CD4-positive, CD25-positive, alpha-beta regulatory T cell (primary cell): ENCODE results near the gene TBL2. TPM values are rescaled to one million over a fixed set of nuclear protein-coding genes. Genes with fewer than 3 reads are reported as not detected.

Source experiments
- ATAC-seq, 2 donors: fragments of 150-1000 bp; cut with Tn5 transposase; one replicate each; pipeline ENCODE4 v1.10.0; 2021; ENCODE audit warnings: low read depth in 2 of 2, moderate number of reproducible peaks in 2 of 2, moderate library complexity in 1 of 2
- DNase-seq, 3 donors: peaks; one replicate each; pipeline versions ENCODE4 v3.0.0 to v3.0.0-alpha.2; 2012 to 2022; ENCODE audit warnings: mixed read lengths in 1 of 3
- H3K27ac ChIP-seq: one replicate; pipeline ENCODE4 v1.7.0; 2013; ENCODE audit warnings: mild to moderate bottlenecking, low read length; ENCODE audit not compliant: insufficient read depth, poor library complexity, severe bottlenecking
- H3K27me3 ChIP-seq: one replicate; pipeline ENCODE4 v1.7.0; 2013; ENCODE audit warnings: low read length; ENCODE audit not compliant: control insufficient read depth, insufficient read depth
- H3K36me3 ChIP-seq: one replicate; pipeline ENCODE4 v1.7.0; 2013; ENCODE audit warnings: mild to moderate bottlenecking, low read length, moderate library complexity; ENCODE audit not compliant: control insufficient read depth, insufficient read depth
- H3K4me1 ChIP-seq: 2 replicates; pipeline ENCODE4 v1.7.0; 2013; ENCODE audit warnings: mild to moderate bottlenecking, low read length; ENCODE audit not compliant: insufficient read depth, control insufficient read depth, poor library complexity, severe bottlenecking
- H3K4me3 ChIP-seq: one replicate; pipeline ENCODE4 v1.7.0; 2013; ENCODE audit warnings: low read depth, mild to moderate bottlenecking, low read length, moderate library complexity
- H3K9me3 ChIP-seq, 2 experiments: 1 replicate in 1 of 2; 2 replicates in 1 of 2; pipeline ENCODE4 v1.7.0; 2013; ENCODE audit warnings: low read length in 2 of 2, mild to moderate bottlenecking in 1 of 2, moderate library complexity in 1 of 2; ENCODE audit not compliant: control insufficient read depth in 2 of 2
- H3K27ac Mint-ChIP-seq, 3 donors: one replicate each; pipeline ENCODE4 v1.8.0; 2020 to 2022; ENCODE audit warnings: mild to moderate bottlenecking in 3 of 3, mixed read lengths in 3 of 3, moderate library complexity in 2 of 3
- H3K27me3 Mint-ChIP-seq: one replicate; pipeline ENCODE4 v1.8.0; 2022; ENCODE audit warnings: mild to moderate bottlenecking, mixed read lengths
- H3K36me3 Mint-ChIP-seq: one replicate; pipeline ENCODE4 v1.8.0; 2020; ENCODE audit warnings: mixed read lengths
- H3K4me1 Mint-ChIP-seq, 4 donors: one replicate each; pipeline ENCODE4 v1.8.0; 2020 to 2022; ENCODE audit warnings: mixed read lengths in 4 of 4, mild to moderate bottlenecking in 1 of 4
- H3K4me3 Mint-ChIP-seq, 4 donors: one replicate each; pipeline ENCODE4 v1.8.0; 2020 to 2022; ENCODE audit warnings: mild to moderate bottlenecking in 4 of 4, mixed read lengths in 4 of 4, moderate library complexity in 3 of 4
- H3K9me3 Mint-ChIP-seq, 7 donors: one replicate each; pipeline ENCODE4 v1.8.0; 2020 to 2022; ENCODE audit warnings: mixed read lengths in 7 of 7, mild to moderate bottlenecking in 3 of 7, moderate library complexity in 2 of 7
- polyA plus RNA-seq, 4 donors: library from polyadenylated mRNA; unstranded; fragments of 300-500 nt; fragmentation: Illumina TruSeq; gene quantifications; one replicate each; pipeline ENCODE4 v1.2.3, GENCODE V29; 2021
- total RNA-seq: library from RNA; stranded (reverse); gene quantifications from one replicate; pipeline ENCODE4 v1.2.3, GENCODE V29; 2022

TBL2 gene
- total RNA-seq (12.2 TPM), polyA plus RNA-seq (10 to 100 TPM; 24.1 to 32.5 (median 28.1) TPM)

- peaks cover 0 to 31% (median 8%) of the 10 kb centered on the region in 4 donors for H3K4me1 Mint-ChIP-seq
- no peaks in the 10 kb centered on the region for H3K9me3 Mint-ChIP-seq
- peak; percentile 98 to 99 (median 99) for DNase-seq
- peak within 1 kb of the TSS; percentile 85 for H3K4me3 ChIP-seq
- peak within 1 kb of the TSS; percentile 89 to 98 (median 94) for H3K4me3 Mint-ChIP-seq
- peak within 1 kb of the TSS; percentile 93 for H3K27ac ChIP-seq
- H3K27me3 Mint-ChIP-seq, result no peaks in the 10 kb centered on the region
- H3K36me3 ChIP-seq, result peaks cover 11% of the 10 kb centered on the region
- no peaks in the 10 kb centered on the region for H3K9me3 ChIP-seq
- H3K36me3 Mint-ChIP-seq, result peaks cover 12% of the 10 kb centered on the region
- ATAC-seq, result peak; percentile 91
- H3K4me1 ChIP-seq, result peaks cover 21% of the 10 kb centered on the region
- H3K27me3 ChIP-seq, result no peaks in the 10 kb centered on the region
- peak within 1 kb of the TSS; percentile 97 to 100 (median 99) for H3K27ac Mint-ChIP-seq
These were observed at the start of gene TBL2 for GRCh38 chr7:73578342-73579128. TSS of gene TBL2 (minus strand) at chr7:73578579. CDS start at chr7:73578549, 30 bp downstream.

- no peak overlapping the region for H3K4me3 Mint-ChIP-seq
- no peak for ATAC-seq
- peaks cover 8% of the 10 kb centered on the region for H3K27me3 ChIP-seq
- DNase-seq, result no peak
- no peaks in the 10 kb centered on the region for H3K9me3 Mint-ChIP-seq
- peaks cover 18% of the 10 kb centered on the region for H3K4me1 ChIP-seq
- H3K4me1 Mint-ChIP-seq, result peaks cover 0 to 11% (median 0%) of the 10 kb centered on the region in 4 donors
- no peak overlapping the region for H3K27ac Mint-ChIP-seq
- peaks cover 56% of the 10 kb centered on the region for H3K27me3 Mint-ChIP-seq
- no peak overlapping the region for H3K27ac ChIP-seq
- H3K4me3 ChIP-seq, result no peak overlapping the region
- H3K36me3 Mint-ChIP-seq, result no peaks in the 10 kb centered on the region
- no peaks in the 10 kb centered on the region for H3K9me3 ChIP-seq
- no peaks in the 10 kb centered on the region for H3K36me3 ChIP-seq
These were observed 48.4 kb upstream of the TBL2 start for GRCh38 chr7:73626814-73627213.

- Histone ChIP-seq H3K27me3 (peaks cover 9% of the 10 kb centered on the region), H3K36me3 (no peaks in the 10 kb centered on the region), H3K4me1 (peaks cover 18% of the 10 kb centered on the region), H3K4me3 (no peak overlapping the region), H3K9me3 (no peaks in the 10 kb centered on the region), H3K27ac (no peak overlapping the region)
- no peaks in the 10 kb centered on the region for H3K9me3 Mint-ChIP-seq
- no peaks in the 10 kb centered on the region for H3K36me3 Mint-ChIP-seq
- H3K4me3 Mint-ChIP-seq, result no peak overlapping the region
- DNase-seq (no peak), ATAC-seq (no peak)
- H3K27me3 Mint-ChIP-seq, result peaks cover 51% of the 10 kb centered on the region
- H3K27ac Mint-ChIP-seq, result no peak overlapping the region
- H3K4me1 Mint-ChIP-seq, result peaks cover 0 to 11% (median 0%) of the 10 kb centered on the region in 4 donors
These were observed 46.9 kb upstream of the TBL2 start for GRCh38 chr7:73625276-73625675.

- no peak overlapping the region for H3K27ac ChIP-seq
- H3K9me3 ChIP-seq, result no peaks in the 10 kb centered on the region
- Mint-ChIP-seq H3K4me3 (peak overlapping the region in 2 of 4 donors; percentile 26 to 31), H3K36me3 (no peaks in the 10 kb centered on the region), H3K27me3 (peaks cover 56% of the 10 kb centered on the region), H3K27ac (no peak overlapping the region), H3K9me3 (no peaks in the 10 kb centered on the region), H3K4me1 (peaks cover 0 to 11% (median 0%) of the 10 kb centered on the region in 4 donors)
- H3K36me3 ChIP-seq, result no peaks in the 10 kb centered on the region
- peaks cover 9% of the 10 kb centered on the region for H3K27me3 ChIP-seq
- ATAC-seq (no peak), DNase-seq (no peak)
- no peak overlapping the region for H3K4me3 ChIP-seq
- peaks cover 18% of the 10 kb centered on the region for H3K4me1 ChIP-seq
These were observed 46.3 kb upstream of the TBL2 start for GRCh38 chr7:73624669-73625001.

- peaks cover 18% of the 10 kb centered on the region for H3K4me1 ChIP-seq
- Mint-ChIP-seq H3K4me3 (peak within 1 kb of the TSS in 2 of 4 donors; percentile 26 to 61), H3K27me3 (peaks cover 54% of the 10 kb centered on the region), H3K4me1 (peaks cover 0 to 11% (median 0%) of the 10 kb centered on the region in 4 donors), H3K27ac (no peak within 1 kb of the TSS), H3K9me3 (no peaks in the 10 kb centered on the region), H3K36me3 (no peaks in the 10 kb centered on the region)
- ATAC-seq (peak; percentile 34 to 50), DNase-seq (peak; percentile 27 to 52 (median 47))
- H3K4me3 ChIP-seq, result no peak within 1 kb of the TSS
- no peaks in the 10 kb centered on the region for H3K36me3 ChIP-seq
- H3K9me3 ChIP-seq, result no peaks in the 10 kb centered on the region
- H3K27ac ChIP-seq, result no peak within 1 kb of the TSS
- peaks cover 9% of the 10 kb centered on the region for H3K27me3 ChIP-seq
These were observed 45.7 kb upstream of the TBL2 start, which contains the start of gene MLXIPL for GRCh38 chr7:73623798-73624668. TSS of gene MLXIPL (minus strand) at chr7:73624522. CDS start at chr7:73624492, 30 bp downstream.

GRCh38 chr7:73622909-73623797, 44.8 kb upstream of the TBL2 start:
- Mint-ChIP-seq H3K27me3 (peaks cover 51% of the 10 kb centered on the region), H3K9me3 (no peaks in the 10 kb centered on the region), H3K27ac (no peak overlapping the region), H3K4me3 (peak overlapping the region in 2 of 4 donors; percentile 19 to 61), H3K36me3 (no peaks in the 10 kb centered on the region), H3K4me1 (peaks cover 0 to 11% (median 0%) of the 10 kb centered on the region in 4 donors)
- peaks cover 18% of the 10 kb centered on the region for H3K4me1 ChIP-seq
- H3K27ac ChIP-seq, result no peak overlapping the region
- H3K36me3 ChIP-seq, result no peaks in the 10 kb centered on the region
- no peak overlapping the region for H3K4me3 ChIP-seq
- H3K27me3 ChIP-seq, result peaks cover 9% of the 10 kb centered on the region
- ATAC-seq (no peak), DNase-seq (no peak)
- H3K9me3 ChIP-seq, result no peaks in the 10 kb centered on the region

- peaks cover 9% of the 10 kb centered on the region for H3K27me3 ChIP-seq
- no peaks in the 10 kb centered on the region for H3K9me3 ChIP-seq
- Mint-ChIP-seq H3K36me3 (no peaks in the 10 kb centered on the region), H3K27me3 (peaks cover 46% of the 10 kb centered on the region), H3K9me3 (no peaks in the 10 kb centered on the region), H3K4me1 (peaks cover 0 to 11% (median 0%) of the 10 kb centered on the region in 4 donors), H3K27ac (no peak overlapping the region), H3K4me3 (peak overlapping the region in 1 of 4 donors; percentile 21)
- peaks cover 18% of the 10 kb centered on the region for H3K4me1 ChIP-seq
- DNase-seq (no peak), ATAC-seq (no peak)
- no peaks in the 10 kb centered on the region for H3K36me3 ChIP-seq
- no peak overlapping the region for H3K27ac ChIP-seq
- H3K4me3 ChIP-seq, result no peak overlapping the region
These were observed 44.1 kb upstream of the TBL2 start for GRCh38 chr7:73622527-73622908.
